ENCODE data around the gene TSPAN14. TPM values are rescaled to one million over a fixed set of nuclear protein-coding genes. Genes with fewer than 3 reads are reported as not detected.

The TSPAN14 gene
- total RNA-seq, 2 experiments from 2014 or later, result 17.0 to 33.4 TPM

DNA sequence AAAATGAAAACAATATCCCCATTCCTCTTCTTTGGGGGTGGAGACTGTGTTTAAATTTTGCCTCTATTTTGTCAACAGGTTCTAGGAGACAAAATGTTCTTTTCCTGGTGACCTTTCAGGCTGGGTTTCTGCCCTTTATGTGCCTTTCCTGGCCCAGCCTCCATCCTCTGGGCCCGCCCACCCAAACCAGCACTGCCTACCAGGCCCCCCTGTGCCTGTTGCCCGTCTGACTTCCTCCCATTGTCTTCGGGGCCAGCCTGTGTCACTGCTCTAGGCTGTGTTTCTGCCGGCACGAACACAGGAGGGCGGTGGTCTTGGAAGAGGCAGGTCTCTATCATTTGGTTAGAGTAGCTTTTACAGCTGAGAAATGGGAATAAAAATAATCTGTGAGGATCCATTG lies 13.9 kb downstream of the TSPAN14 start:
- peaks cover 97% of the 10 kb centered on the region for H3K4me1 ChIP-seq (ENCODE audit: insufficient read depth, low read length, poor library complexity, severe bottlenecking)
- no TSS peak for BruUV-seq (replicated peaks)
- ChIA-PET POLR2A (interaction anchor here (0.7 kb wide), 1 partner anchor 17 kb away, joined by 5 read pairs; no protein-coding TSS in a partner anchor), CTCF (ENCODE audit: unreplicated experiment) (no interaction called here)
- H3K4me2 ChIP-seq (ENCODE audit: low read length), result peak overlapping the region; percentile 84
- H3K27ac ChIP-seq (ENCODE audit: low read depth, low read length, poor library complexity, severe bottlenecking), result peak overlapping the region; percentile 93
- DNase-seq (ENCODE audit: low spot score), result peak; percentile 80
- H3K79me2 ChIP-seq (ENCODE audit: insufficient read depth, low read depth, low read length), result peaks cover 93% of the 10 kb centered on the region
- TF ChIP-seq EZH2phosphoT487 (IDR thresholded peaks at IDR 0.05; ENCODE audit: borderline replicate concordance, low read depth, low read length), result no peak
- TF ChIP-seq, protein P1, sequence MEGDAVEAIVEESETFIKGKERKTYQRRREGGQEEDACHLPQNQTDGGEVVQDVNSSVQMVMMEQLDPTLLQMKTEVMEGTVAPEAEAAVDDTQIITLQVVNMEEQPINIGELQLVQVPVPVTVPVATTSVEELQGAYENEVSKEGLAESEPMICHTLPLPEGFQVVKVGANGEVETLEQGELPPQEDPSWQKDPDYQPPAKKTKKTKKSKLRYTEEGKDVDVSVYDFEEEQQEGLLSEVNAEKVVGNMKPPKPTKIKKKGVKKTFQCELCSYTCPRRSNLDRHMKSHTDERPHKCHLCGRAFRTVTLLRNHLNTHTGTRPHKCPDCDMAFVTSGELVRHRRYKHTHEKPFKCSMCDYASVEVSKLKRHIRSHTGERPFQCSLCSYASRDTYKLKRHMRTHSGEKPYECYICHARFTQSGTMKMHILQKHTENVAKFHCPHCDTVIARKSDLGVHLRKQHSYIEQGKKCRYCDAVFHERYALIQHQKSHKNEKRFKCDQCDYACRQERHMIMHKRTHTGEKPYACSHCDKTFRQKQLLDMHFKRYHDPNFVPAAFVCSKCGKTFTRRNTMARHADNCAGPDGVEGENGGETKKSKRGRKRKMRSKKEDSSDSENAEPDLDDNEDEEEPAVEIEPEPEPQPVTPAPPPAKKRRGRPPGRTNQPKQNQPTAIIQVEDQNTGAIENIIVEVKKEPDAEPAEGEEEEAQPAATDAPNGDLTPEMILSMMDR (conservative IDR thresholded peaks at IDR 0.05; ENCODE audit: low read length), result peak; percentile 35; the same call in 1 of the 2 replicates
- peaks cover 22% of the 10 kb centered on the region for H3K36me3 ChIP-seq (ENCODE audit: insufficient read depth, low read length)
- no peaks in the 10 kb centered on the region for H3K9me3 ChIP-seq (ENCODE audit: low read length)
- intact Hi-C loops (cut with micrococcal nuclease; ENCODE audit: unreplicated experiment), result loop anchor here (10.0 kb wide), 1 partner anchor 1223 kb away; no protein-coding TSS in a partner anchor
- peak overlapping the region; percentile 52 for H3K4me3 ChIP-seq (ENCODE audit: low read depth, low read length, poor library complexity, severe bottlenecking)
- H4K20me1 ChIP-seq (ENCODE audit: insufficient read depth, low read length), result no peaks in the 10 kb centered on the region
- H2AFZ ChIP-seq (ENCODE audit: low read length), result no peak overlapping the region
- H3K9me2 ChIP-seq (ENCODE audit: insufficient read depth, low read length), result no peaks in the 10 kb centered on the region

DNA sequence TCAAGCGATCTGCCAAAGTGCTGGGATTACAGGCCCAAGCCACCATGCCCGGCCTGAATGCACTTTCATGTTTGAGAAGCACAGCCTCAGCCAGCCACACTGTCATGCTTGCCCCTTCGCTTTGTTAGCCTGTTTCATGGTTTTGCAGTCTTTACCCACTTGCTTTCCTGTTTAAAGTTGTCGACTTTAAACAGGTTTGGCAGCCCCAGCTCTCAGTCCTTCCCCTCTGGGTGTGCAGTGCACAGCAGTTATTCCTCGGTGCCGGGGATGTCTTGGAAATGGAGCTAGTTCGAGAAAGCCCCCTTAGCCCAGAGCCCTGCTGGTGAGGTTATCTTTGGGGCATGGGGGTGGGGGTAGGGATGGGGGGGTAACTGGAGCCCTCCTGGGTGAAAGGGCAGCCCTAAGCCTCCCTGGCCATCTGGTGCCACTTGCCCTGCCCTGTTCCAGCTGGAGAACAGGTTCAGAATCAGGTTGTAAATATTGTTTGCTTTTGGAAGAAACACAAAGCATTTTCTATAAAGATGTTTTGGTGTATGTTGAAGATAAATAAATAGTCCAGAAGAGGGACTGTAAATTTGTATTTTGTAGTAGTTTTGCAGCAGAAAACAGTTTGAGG lies 14.8 kb downstream of the TSPAN14 start:
- DNase-seq (ENCODE audit: low spot score), result no peak
- Histone ChIP-seq H3K9me2 (ENCODE audit: insufficient read depth, low read length) (no peaks in the 10 kb centered on the region), H3K4me1 (ENCODE audit: insufficient read depth, low read length, poor library complexity, severe bottlenecking) (peaks cover 97% of the 10 kb centered on the region), H3K79me2 (ENCODE audit: insufficient read depth, low read depth, low read length) (peaks cover 93% of the 10 kb centered on the region), H4K20me1 (ENCODE audit: insufficient read depth, low read length) (no peaks in the 10 kb centered on the region), H3K27ac (ENCODE audit: low read depth, low read length, poor library complexity, severe bottlenecking) (peak overlapping the region; percentile 93), H3K9me3 (ENCODE audit: low read length) (no peaks in the 10 kb centered on the region), H2AFZ (ENCODE audit: low read length) (no peak overlapping the region), H3K4me3 (ENCODE audit: low read depth, low read length, poor library complexity, severe bottlenecking) (peak overlapping the region; percentile 52), H3K36me3 (ENCODE audit: insufficient read depth, low read length) (peaks cover 27% of the 10 kb centered on the region), H3K4me2 (ENCODE audit: low read length) (peak overlapping the region; percentile 84)
- CTCF ChIA-PET (ENCODE audit: unreplicated experiment), result no interaction called here
- intact Hi-C loops (cut with micrococcal nuclease; ENCODE audit: unreplicated experiment), result loop anchor here (10.0 kb wide), 1 partner anchor 1224 kb away; no protein-coding TSS in a partner anchor
- no peak for TF ChIP-seq EZH2phosphoT487 (IDR thresholded peaks at IDR 0.05; ENCODE audit: borderline replicate concordance, low read depth, low read length)
- TF ChIP-seq, protein P1 (conservative IDR thresholded peaks at IDR 0.05; ENCODE audit: low read length), result no peak
- BruUV-seq (replicated peaks), result no TSS peak
- POLR2A ChIA-PET, result interaction anchor here (0.7 to 1.1 kb wide), 3 partner anchors 10 to 18 kb away, joined by 3 to 5 read pairs (median 4); no protein-coding TSS in a partner anchor

DNA sequence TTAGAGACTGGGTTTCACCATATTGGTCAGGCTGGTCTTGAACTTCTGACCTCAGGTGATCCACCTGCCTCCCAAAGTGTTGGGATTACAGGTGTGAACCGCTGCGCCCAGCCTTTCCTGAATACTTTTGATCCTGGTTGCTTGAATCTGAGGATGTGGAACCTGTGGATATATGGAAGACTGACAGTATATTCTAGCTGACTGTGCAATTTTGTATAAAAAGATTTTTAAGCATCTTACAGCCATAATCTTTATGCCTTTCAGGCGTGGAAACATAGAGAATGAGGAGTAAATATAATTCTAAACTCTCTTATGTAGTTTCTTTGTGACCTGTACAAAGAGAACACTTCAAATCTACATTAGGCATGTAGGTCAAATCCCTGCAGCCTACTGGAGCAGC lies 16.2 kb downstream of the TSPAN14 start:
- POLR2A ChIA-PET, result interaction anchor here (1.1 to 3.1 kb wide), 3 partner anchors 10 to 26 kb away, joined by 3 to 19 read pairs (median 4); no protein-coding TSS in a partner anchor
- peaks cover 93% of the 10 kb centered on the region for H3K79me2 ChIP-seq (ENCODE audit: insufficient read depth, low read depth, low read length)
- H3K4me3 ChIP-seq (ENCODE audit: low read depth, low read length, poor library complexity, severe bottlenecking), result no peak overlapping the region
- no peak overlapping the region for H2AFZ ChIP-seq (ENCODE audit: low read length)
- H3K36me3 ChIP-seq (ENCODE audit: insufficient read depth, low read length), result peaks cover 38% of the 10 kb centered on the region
- H3K9me2 ChIP-seq (ENCODE audit: insufficient read depth, low read length), result no peaks in the 10 kb centered on the region
- CTCF ChIA-PET (ENCODE audit: unreplicated experiment), result interaction anchor here (1.0 kb wide), 1 partner anchor 11 kb away, joined by 3 read pairs; no protein-coding TSS in a partner anchor
- no peaks in the 10 kb centered on the region for H3K9me3 ChIP-seq (ENCODE audit: low read length)
- BruUV-seq (replicated peaks), result no TSS peak
- intact Hi-C loops (cut with micrococcal nuclease; ENCODE audit: unreplicated experiment), result loop anchor here (2.0 kb wide), 1 partner anchor 13 kb away; no protein-coding TSS in a partner anchor
- peaks cover 95% of the 10 kb centered on the region for H3K4me1 ChIP-seq (ENCODE audit: insufficient read depth, low read length, poor library complexity, severe bottlenecking)
- no peak for DNase-seq (ENCODE audit: low spot score)
- peak overlapping the region; percentile 71 for H3K4me2 ChIP-seq (ENCODE audit: low read length)
- TF ChIP-seq, protein P1 (conservative IDR thresholded peaks at IDR 0.05; ENCODE audit: low read length), result no peak
- no peak for TF ChIP-seq EZH2phosphoT487 (IDR thresholded peaks at IDR 0.05; ENCODE audit: borderline replicate concordance, low read depth, low read length)
- H4K20me1 ChIP-seq (ENCODE audit: insufficient read depth, low read length), result no peaks in the 10 kb centered on the region
- peak overlapping the region; percentile 86 for H3K27ac ChIP-seq (ENCODE audit: low read depth, low read length, poor library complexity, severe bottlenecking)
